Stimulated activated CD4-positive, alpha-beta T cell treated with anti-CD3 and anti-CD28 coated beads, Interleukin-12 subunit alpha, Interleukin-12 subunit beta, amount 100 ng/mL, for 48 hours (primary cell): ENCODE data around the gene LIMS1.
"Not testable (repeated sequence)": the region's sequence is repeated elsewhere in the genome, so short reads cannot be mapped to it uniquely, and the experiment has no call there.

Experiments used
- DNase-seq, 3 donors: peaks; one replicate each; pipeline ENCODE4 v3.0.0-alpha.2; 2020; ENCODE audit warnings: low read depth in 2 of 3, low spot score in 1 of 3

Gene LIMS1

GRCh38 chr2:108658553-108658952, 124.3 kb downstream of the LIMS1 start:
- not testable (repeated sequence) for DNase-seq

DNA sequence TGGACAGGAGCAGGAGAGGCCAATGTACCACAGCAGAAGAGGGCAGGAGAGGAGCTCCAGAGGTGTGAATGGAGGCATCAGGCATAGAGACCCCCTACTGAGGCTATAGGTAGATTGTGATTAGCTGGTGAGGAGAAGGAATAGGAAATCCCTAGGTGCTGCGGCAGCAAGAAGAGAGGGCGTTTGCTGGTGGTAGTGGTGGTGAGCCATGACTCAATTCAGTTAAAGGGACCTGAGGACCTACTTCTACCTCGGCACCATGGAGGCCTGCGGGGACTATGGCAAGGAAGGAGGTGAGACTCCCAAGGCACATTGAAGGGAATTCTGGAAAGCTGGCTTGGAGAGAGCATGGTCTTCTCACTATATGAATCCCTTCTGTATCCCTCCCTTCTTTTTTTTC, 127.2 kb downstream of the LIMS1 start:
- not testable (repeated sequence) for DNase-seq

- DNase-seq = not testable (repeated sequence)
These were observed 127.9 kb downstream of the LIMS1 start for GRCh38 chr2:108662207-108662612.

DNA sequence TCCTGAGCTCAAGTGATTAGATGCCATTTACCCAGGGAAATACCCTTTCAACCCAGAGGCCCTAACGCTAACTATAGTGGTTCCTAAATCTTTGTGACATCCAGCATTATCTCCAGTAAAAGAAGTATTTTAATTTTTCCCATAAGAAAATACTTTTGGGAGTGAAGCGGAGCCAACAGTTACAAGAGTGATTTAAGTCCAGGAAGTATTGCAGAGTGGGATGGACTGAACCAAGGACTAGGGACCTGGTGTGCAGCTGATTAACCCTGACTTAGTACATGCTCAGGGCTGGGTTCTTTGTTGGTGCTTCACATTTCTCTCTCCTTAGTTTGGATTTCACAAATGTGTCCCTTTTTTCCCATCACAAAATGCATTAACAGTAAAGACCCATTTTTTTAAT, 129.1 kb downstream of the LIMS1 start:
- DNase-seq = not testable (repeated sequence)

GRCh38 chr2:108664089-108664488, 129.8 kb downstream of the LIMS1 start:
- not testable (repeated sequence) for DNase-seq

GRCh38 chr2:108664979-108665378, 130.7 kb downstream of the LIMS1 start:
- DNase-seq = not testable (repeated sequence)

- not testable (repeated sequence) for DNase-seq
These were observed 131.7 kb downstream of the LIMS1 start for GRCh38 chr2:108665975-108666374.

DNA sequence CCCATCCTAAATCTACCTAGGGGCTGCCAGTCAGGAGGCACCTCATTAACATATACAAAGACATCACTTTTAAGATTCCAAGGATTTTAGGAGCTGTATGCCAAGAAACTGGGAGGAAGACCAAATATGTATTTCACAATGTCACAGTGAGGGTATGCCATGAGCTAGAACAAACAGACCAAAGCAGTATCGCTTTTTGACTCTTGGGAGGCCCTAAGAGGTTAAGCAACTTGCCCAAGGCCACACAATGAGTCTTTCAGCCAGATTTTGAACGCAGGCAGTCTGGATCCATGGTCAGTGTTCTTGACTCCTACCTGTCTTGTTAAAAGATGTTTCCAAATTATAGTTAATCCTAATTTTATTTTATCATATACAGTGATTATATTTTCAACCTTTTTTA, 132.9 kb downstream of the LIMS1 start:
- DNase-seq = not testable (repeated sequence)

DNA sequence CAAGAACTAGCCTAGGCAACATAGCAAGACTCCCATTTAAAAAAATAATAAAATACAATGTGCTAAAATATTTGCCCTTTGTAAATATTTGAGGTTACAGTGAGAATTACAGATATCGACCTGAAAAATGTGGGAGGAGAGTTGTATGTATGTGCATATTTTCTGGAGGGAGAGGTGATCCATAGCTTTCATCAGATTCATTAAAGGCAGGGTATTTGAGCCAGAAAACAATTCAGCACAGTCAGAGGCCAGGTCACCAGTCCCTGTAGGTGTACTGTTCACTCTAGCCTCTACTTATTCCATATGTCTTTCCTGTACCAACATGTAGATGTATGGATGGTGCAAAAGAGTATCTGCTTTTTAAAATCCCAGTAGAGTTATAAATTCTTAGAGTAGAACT, 136.0 kb downstream of the LIMS1 start:
- not testable (repeated sequence) for DNase-seq

DNA sequence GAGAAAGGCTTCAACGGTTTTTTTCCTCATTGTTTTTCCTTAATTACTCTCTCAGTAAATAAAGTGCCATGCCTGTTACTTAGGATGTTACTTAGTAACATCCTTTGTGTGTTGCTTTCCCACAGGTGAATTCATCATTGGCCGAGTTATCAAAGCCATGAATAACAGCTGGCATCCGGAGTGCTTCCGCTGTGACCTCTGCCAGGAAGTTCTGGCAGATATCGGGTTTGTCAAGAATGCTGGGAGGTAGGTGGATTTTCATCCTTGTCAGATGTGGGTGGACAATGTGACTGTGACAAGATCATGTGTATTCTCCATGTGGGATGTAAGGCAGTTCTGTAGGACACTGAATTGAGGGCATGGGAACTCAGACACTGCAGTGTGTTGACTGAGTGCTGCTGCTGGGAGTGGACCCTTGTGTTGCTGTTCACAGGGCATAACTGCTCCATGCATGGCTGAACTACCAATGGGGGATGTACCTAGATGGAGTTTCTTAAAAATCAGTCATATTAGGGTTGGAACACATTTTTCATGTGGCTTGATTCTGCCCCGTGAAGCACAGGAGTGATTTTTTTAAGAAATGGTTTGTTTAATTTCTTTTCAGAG, 138.0 kb downstream of the LIMS1 start:
- not testable (repeated sequence) for DNase-seq

- DNase-seq = not testable (repeated sequence)
These were observed 142.3 kb downstream of the LIMS1 start for GRCh38 chr2:108676522-108676921.

DNA sequence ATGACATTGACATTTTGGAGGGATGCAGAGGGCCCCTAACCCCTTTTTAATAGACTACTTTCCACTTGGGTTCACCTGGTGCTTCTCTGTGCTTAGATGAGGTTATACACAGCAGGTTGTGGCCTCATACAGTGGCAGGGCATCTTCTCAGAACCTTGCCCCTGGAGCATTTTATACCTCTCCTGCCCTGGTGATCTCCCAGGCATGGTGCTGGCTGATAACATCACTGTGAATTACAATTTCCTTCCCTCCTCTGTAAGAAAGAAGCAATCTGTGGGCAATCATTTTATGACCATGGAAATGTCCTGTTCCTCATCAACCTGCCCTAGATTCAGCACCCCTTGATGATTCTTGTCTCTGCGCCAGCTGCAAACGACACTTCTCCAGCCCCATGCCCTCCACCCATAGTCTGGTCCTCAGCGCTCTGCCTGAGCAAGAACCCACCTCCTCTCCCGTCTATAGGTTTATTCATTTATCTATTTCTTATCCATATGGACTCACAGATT, 143.0 kb downstream of the LIMS1 start:
- DNase-seq = not testable (repeated sequence)

- DNase-seq = not testable (repeated sequence)
These were observed 144.0 kb downstream of the LIMS1 start for GRCh38 chr2:108678198-108678651.

DNA sequence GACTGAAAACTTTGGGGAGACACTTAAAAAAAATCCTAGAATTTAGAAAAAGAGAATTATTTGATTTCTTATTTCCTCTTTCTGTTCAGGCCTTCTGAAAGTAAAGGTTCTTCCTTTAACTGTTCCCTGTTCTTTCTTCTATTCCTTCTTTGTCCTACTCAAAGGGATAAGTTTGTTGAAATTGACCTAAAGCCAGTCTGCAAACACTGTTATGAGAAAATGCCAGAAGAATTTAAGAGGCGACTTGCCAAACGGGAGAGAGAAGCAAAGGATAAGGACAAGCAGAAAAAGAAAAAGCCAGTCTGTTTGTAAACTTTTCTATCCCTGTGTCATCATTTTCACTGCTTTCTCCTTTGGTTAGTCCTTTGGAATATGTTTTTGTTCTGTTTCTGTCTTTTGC, 146.5 kb downstream of the LIMS1 start:
- DNase-seq = not testable (repeated sequence)

GRCh38 chr2:108688818-108689756, 154.8 kb downstream of the LIMS1 start:
- DNase-seq = not testable (repeated sequence)

DNA sequence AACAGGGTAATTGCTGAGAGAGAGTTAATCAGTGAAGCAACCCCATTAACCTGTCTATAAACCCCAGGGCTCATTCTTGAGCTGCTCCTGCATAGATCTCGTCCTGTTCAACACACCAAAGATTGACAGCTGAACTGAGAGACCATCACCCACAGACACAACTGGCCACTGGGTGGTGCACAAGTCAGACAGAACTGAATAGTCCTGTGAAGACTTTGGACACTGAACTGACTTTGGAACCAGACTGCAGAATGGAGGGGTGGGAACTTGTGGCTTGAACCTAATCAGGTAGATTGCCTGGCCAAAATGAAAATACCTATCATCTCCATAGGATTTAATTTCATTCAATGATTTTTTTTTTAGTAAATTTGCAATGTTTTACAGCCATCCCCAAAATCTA, 155.7 kb downstream of the LIMS1 start:
- DNase-seq = not testable (repeated sequence)

DNA sequence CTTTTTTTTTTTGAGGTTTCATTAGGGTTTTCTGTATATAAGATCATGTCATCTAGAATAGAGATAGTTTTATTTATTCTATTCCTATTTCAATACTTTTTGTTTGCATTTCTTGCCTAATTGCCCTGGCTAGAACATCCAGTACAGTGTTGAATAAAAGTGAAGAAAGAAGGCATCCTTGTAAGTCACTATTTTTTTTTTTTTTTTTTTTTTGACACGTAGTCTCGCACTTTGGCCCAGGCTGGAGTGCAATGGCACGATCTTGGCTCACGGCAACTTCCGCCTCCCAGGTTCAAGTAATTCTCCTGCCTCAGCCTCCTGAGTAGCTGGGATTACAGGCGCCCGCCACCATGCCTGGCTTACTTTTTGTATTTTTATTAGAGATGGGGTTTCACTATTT, 157.2 kb downstream of the LIMS1 start:
- DNase-seq = no peak

DNA sequence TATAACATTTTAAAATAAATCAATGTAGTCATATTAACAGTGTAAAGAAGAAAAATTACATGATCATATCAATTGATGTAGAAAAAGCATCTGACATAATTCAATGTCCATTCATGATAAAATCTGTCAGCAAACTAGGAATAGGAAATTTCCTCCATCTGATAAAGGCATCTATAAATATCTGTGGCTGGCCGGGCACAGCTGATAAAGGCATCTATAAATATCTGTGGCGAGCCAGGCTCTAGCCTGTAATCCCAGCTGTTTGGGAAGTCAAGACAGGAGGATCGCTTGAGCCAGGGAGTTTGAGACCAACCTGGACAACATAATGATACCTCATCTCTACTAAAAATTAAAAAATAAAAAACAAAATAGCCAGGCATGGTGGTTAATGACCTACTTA, 166.9 kb downstream of the LIMS1 start:
- DNase-seq = no peak

DNA sequence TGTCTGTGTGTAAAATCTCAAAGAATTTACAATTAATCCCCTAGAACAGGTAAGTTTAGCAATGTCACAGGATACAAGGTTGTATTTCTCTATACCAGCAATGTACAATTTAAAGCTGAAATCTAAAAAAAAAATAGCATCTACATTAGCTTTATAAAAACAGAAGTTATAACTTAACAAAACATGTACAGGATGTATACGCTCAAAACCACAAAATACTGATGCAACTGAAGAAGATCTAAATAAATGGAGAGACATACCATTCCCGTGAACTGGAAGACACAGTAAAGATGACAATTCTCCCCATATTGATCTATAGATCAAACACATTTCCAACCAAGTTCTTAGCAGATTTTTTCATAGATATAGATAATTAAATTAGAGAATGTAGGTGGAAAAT, 167.5 kb downstream of the LIMS1 start:
- no peak for DNase-seq

GRCh38 chr2:108704871-108705270, 170.6 kb downstream of the LIMS1 start:
- no peak for DNase-seq

GRCh38 chr2:108707300-108707699, 173.0 kb downstream of the LIMS1 start:
- no peak for DNase-seq

- not testable (repeated sequence) for DNase-seq
These were observed 182.7 kb downstream of the LIMS1 start for GRCh38 chr2:108716971-108717370.
